HepG2 (cell line): ENCODE data around the gene DPY30. TPM values are rescaled to one million over a fixed set of nuclear protein-coding genes. Genes with fewer than 3 reads are reported as not detected.

Source experiments
- ARHGAP35 ChIP-seq: sonication (generic); formaldehyde crosslinking; IDR thresholded peaks from 2 replicates; pipeline ENCODE4 v1.9.0; 2022; ENCODE audit warnings: mild to moderate bottlenecking, inconsistent platforms, moderate library complexity, missing genetic modification reagents, borderline replicate concordance
- CEBPB ChIP-seq: IDR thresholded peaks from 2 replicates; pipeline ENCODE4 v1.6.1; 2011; ENCODE audit warnings: low read depth, low read length, improper control_type of control experiment, borderline replicate concordance
- HBP1 ChIP-seq: IDR thresholded peaks from 2 replicates; pipeline ENCODE4 v1.6.1; 2016; ENCODE audit warnings: low read depth, control low read depth
- HCFC1 ChIP-seq: fragments of 150-350 bp; IDR thresholded peaks from 2 replicates; pipeline ENCODE4 v1.6.1; 2014; ENCODE audit warnings: low read depth, low read length
- KDM4B ChIP-seq: sonication (generic); formaldehyde crosslinking; IDR thresholded peaks from 2 replicates; pipeline ENCODE4 v1.4.0; 2020; ENCODE audit warnings: missing genetic modification reagents
- MAFG ChIP-seq: sonication (generic); formaldehyde crosslinking; IDR thresholded peaks from 2 replicates; pipeline ENCODE4 v1.5.1; 2020; ENCODE audit warnings: mild to moderate bottlenecking, missing genetic modification reagents
- MAFK ChIP-seq, 2 experiments: IDR thresholded peaks in 1 of 2; conservative IDR thresholded peaks in 1 of 2; 2 replicates each; pipeline ENCODE4 v1.6.1; 2011; ENCODE audit warnings: improper control_type of control experiment in 2 of 2, low read length in 2 of 2
- MBD4 ChIP-seq: IDR thresholded peaks from 2 replicates; pipeline ENCODE4 v1.6.1; 2012; ENCODE audit warnings: low read length, inconsistent platforms, borderline replicate concordance
- NFE2 ChIP-seq: sonication (generic); formaldehyde crosslinking; IDR thresholded peaks from 2 replicates; pipeline ENCODE4 v1.4.0; 2020; ENCODE audit warnings: missing genetic modification reagents
- NRL ChIP-seq: sonication (generic); formaldehyde crosslinking; IDR thresholded peaks from 2 replicates; pipeline ENCODE4 v1.5.0; 2020; ENCODE audit warnings: missing genetic modification reagents, mild to moderate bottlenecking, moderate library complexity, borderline replicate concordance
- POLR2A ChIP-seq, 2 experiments: IDR thresholded peaks; 2 replicates each; pipeline ENCODE4 v1.6.1; 2011; ENCODE audit warnings: low read depth in 2 of 2, low read length in 2 of 2, mild to moderate bottlenecking in 1 of 2, moderate library complexity in 1 of 2; ENCODE audit not compliant: insufficient read depth in 1 of 2
- SAP130 ChIP-seq: IDR thresholded peaks from 2 replicates; pipeline ENCODE4 v1.6.1; 2016; ENCODE audit warnings: low read depth
- SIX4 ChIP-seq: sonication (generic); formaldehyde crosslinking; IDR thresholded peaks from 2 replicates; pipeline ENCODE4 v1.4.0; 2020; ENCODE audit warnings: missing genetic modification reagents
- TARDBP ChIP-seq: sonication (generic); formaldehyde crosslinking; IDR thresholded peaks from 2 replicates; pipeline ENCODE4 v1.8.0; 2022; ENCODE audit warnings: mild to moderate bottlenecking, missing genetic modification reagents
- ZKSCAN1 ChIP-seq: fragments of 150-350 bp; IDR thresholded peaks from 2 replicates; pipeline ENCODE4 v1.6.1; 2014; ENCODE audit warnings: low read length
- ZKSCAN8 ChIP-seq: IDR thresholded peaks from 2 replicates; pipeline ENCODE4 v1.6.1; 2016; ENCODE audit warnings: borderline replicate concordance, missing genetic modification reagents, missing compliant biosample characterization
- ZNF225 ChIP-seq: sonication (generic); formaldehyde crosslinking; IDR thresholded peaks from 2 replicates; pipeline ENCODE4 v1.4.0; 2020; ENCODE audit warnings: mild to moderate bottlenecking, missing genetic modification reagents
- ZNF280B ChIP-seq: sonication (generic); formaldehyde crosslinking; IDR thresholded peaks from 2 replicates; pipeline ENCODE4 v1.5.0; 2020; ENCODE audit warnings: missing genetic modification reagents, mild to moderate bottlenecking, borderline replicate concordance
- ZNF343 ChIP-seq: sonication (generic); formaldehyde crosslinking; IDR thresholded peaks from 2 replicates; pipeline ENCODE4 v1.4.0; 2020; ENCODE audit warnings: mild to moderate bottlenecking, missing genetic modification reagents
- ZNF570 ChIP-seq: sonication (generic); formaldehyde crosslinking; IDR thresholded peaks from 2 replicates; pipeline ENCODE4 v1.4.0; 2020; ENCODE audit warnings: mild to moderate bottlenecking, missing genetic modification reagents, borderline replicate concordance
- ZNF788 ChIP-seq: sonication (generic); formaldehyde crosslinking; IDR thresholded peaks from 2 replicates; pipeline ENCODE4 v1.5.0; 2020; ENCODE audit warnings: mild to moderate bottlenecking, missing genetic modification reagents, borderline replicate concordance
- polyA plus RNA-seq, 8 experiments: library from polyadenylated mRNA; depleted of rRNA in 3 of 8; stranded (reverse) in 7 of 8; unstranded in 1 of 8; fragments of >200 nt; fragmentation: Illumina TruSeq in 4 of 8; extraction: Trizol in 4 of 8; gene quantifications; 2 replicates each; pipeline versions ENCODE4 v1.2.1 to v1.2.3, GENCODE V29; 2011 to 2016; ENCODE audit warnings: low read depth in 4 of 8, missing spikeins in 1 of 8, mixed read lengths in 1 of 8; ENCODE audit not compliant: insufficient read depth in 1 of 8
- total RNA-seq, 5 experiments: library from RNA; depleted of rRNA; stranded (reverse); fragments of >200 nt; fragmentation: Illumina TruSeq; extraction: Trizol; gene quantifications; 2 replicates each; pipeline ENCODE4 v1.2.3, GENCODE V29; 2016; ENCODE audit warnings: low read depth in 1 of 5
- TF ChIP-seq, protein P1 (sequence below): sonication (generic); formaldehyde crosslinking; IDR thresholded peaks from 2 replicates; pipeline ENCODE4 v1.5.0; 2020; ENCODE audit warnings: missing genetic modification reagents
- TF ChIP-seq, protein P2 (sequence below): IDR thresholded peaks from 2 replicates; pipeline ENCODE4 v1.6.1; 2016; ENCODE audit warnings: missing genetic modification reagents, missing compliant biosample characterization
- TF ChIP-seq, protein P3 (sequence below): sonication (generic); formaldehyde crosslinking; IDR thresholded peaks from 2 replicates; pipeline ENCODE4 v1.5.1; 2020; ENCODE audit warnings: missing genetic modification reagents, mild to moderate bottlenecking, borderline replicate concordance

DPY30 gene
- total and polyA plus RNA-seq, 2 of the 13 experiments (the other 11 are each of a cell fraction or from before 2014, with no cell fraction given) = 98.1 to 118 TPM

DNA sequence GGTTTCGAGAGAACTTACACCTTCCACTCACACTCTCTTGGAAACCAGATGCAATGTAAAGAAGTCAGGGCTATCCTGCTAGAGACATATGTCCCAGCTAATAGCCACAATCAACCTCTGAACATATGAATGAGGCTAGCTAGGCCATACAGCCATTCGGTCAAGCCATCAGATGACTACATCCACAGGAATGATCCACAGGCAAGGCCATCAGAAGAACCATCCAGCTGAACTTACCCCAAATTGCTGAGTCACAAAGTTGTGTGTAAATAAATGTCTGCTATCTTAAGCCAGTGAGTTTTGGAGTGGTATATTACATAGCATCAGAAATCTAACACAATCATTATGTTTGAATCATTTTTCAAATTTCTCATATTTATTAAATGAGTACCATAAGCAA is 18.5 kb upstream of the DPY30 start (continued):
- TF ChIP-seq CEBPB (no peak), MAFK (conservative IDR thresholded peaks at IDR 0.05 in 1 of 2, IDR thresholded peaks at IDR 0.05 in 1 of 2; ENCODE audit: low read length in 2 of 2) (peak; percentile 89 to 97), NRL (no peak), ZKSCAN1 (no peak), NFE2 (CRISPR knock-in tag) (peak; percentile 61; the same call in 1 of the 2 replicates), SAP130 (CRISPR knock-in tag) (peak; percentile 40; the same call in 1 of the 2 replicates), MBD4 (no peak), MAFG (CRISPR knock-in tag) (peak; percentile 62; the same call in 1 of the 2 replicates), ZNF280B (CRISPR knock-in tag) (no peak), POLR2A (IDR thresholded peaks at IDR 0.05; ENCODE audit: insufficient read depth in 1 of 2, low read depth in 2 of 2, low read length in 2 of 2) (no peak), ARHGAP35 (CRISPR knock-in tag) (no peak), ZNF343 (CRISPR knock-in tag) (no peak), HBP1 (CRISPR knock-in tag) (0 out of 2 replicates have a peak, but pooled peaks have one; percentile 40), HCFC1 (no peak), ZKSCAN8 (no peak), TARDBP (CRISPR knock-in tag) (no peak), ZNF788 (CRISPR knock-in tag) (no peak), SIX4 (CRISPR knock-in tag) (no peak), ZNF225 (CRISPR knock-in tag) (no peak), KDM4B (no peak), ZNF570 (CRISPR knock-in tag) (no peak)
- TF ChIP-seq, protein P1, sequence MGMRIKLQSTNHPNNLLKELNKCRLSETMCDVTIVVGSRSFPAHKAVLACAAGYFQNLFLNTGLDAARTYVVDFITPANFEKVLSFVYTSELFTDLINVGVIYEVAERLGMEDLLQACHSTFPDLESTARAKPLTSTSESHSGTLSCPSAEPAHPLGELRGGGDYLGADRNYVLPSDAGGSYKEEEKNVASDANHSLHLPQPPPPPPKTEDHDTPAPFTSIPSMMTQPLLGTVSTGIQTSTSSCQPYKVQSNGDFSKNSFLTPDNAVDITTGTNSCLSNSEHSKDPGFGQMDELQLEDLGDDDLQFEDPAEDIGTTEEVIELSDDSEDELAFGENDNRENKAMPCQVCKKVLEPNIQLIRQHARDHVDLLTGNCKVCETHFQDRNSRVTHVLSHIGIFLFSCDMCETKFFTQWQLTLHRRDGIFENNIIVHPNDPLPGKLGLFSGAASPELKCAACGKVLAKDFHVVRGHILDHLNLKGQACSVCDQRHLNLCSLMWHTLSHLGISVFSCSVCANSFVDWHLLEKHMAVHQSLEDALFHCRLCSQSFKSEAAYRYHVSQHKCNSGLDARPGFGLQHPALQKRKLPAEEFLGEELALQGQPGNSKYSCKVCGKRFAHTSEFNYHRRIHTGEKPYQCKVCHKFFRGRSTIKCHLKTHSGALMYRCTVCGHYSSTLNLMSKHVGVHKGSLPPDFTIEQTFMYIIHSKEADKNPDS (CRISPR knock-in tag) = no peak
- TF ChIP-seq, protein P2, sequence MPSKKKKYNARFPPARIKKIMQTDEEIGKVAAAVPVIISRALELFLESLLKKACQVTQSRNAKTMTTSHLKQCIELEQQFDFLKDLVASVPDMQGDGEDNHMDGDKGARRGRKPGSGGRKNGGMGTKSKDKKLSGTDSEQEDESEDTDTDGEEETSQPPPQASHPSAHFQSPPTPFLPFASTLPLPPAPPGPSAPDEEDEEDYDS (CRISPR knock-in tag) = no peak
- TF ChIP-seq, protein P3, sequence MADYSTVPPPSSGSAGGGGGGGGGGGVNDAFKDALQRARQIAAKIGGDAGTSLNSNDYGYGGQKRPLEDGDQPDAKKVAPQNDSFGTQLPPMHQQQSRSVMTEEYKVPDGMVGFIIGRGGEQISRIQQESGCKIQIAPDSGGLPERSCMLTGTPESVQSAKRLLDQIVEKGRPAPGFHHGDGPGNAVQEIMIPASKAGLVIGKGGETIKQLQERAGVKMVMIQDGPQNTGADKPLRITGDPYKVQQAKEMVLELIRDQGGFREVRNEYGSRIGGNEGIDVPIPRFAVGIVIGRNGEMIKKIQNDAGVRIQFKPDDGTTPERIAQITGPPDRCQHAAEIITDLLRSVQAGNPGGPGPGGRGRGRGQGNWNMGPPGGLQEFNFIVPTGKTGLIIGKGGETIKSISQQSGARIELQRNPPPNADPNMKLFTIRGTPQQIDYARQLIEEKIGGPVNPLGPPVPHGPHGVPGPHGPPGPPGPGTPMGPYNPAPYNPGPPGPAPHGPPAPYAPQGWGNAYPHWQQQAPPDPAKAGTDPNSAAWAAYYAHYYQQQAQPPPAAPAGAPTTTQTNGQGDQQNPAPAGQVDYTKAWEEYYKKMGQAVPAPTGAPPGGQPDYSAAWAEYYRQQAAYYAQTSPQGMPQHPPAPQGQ (CRISPR knock-in tag) = no peak
